Astrocyte (in vitro differentiated cells and primary cell): ENCODE data around the gene LACRT. TPM values are rescaled to one million over a fixed set of nuclear protein-coding genes. Genes with fewer than 3 reads are reported as not detected.

Experiments
- DNase-seq: peaks from one replicate; pipeline ENCODE4 v3.0.0-alpha.2; 2010; ENCODE audit warnings: low read depth
- FAIRE-seq: peaks from 2 replicates; lab custom pipeline; 2011; peaks lifted over from hg19 to GRCh38; lab: Jason Lieb, UNC
- H2AFZ ChIP-seq: 2 replicates; pipeline ENCODE4 v1.6.0; 2012; ENCODE audit warnings: low read depth, low read length, inconsistent platforms
- H3K27ac ChIP-seq: 2 replicates; pipeline ENCODE4 v1.5.1; 2011; ENCODE audit warnings: low read depth, low read length, inconsistent platforms
- H3K27me3 ChIP-seq: 2 replicates; pipeline ENCODE4 v1.6.0; 2011; ENCODE audit warnings: low read length, inconsistent platforms; ENCODE audit not compliant: insufficient read depth
- H3K36me3 ChIP-seq: 2 replicates; pipeline ENCODE4 v1.5.1; 2011; ENCODE audit warnings: low read length, inconsistent platforms; ENCODE audit not compliant: insufficient read depth
- H3K4me1 ChIP-seq: 2 replicates; pipeline ENCODE4 v1.5.1; 2011; ENCODE audit warnings: low read length, inconsistent platforms; ENCODE audit not compliant: insufficient read depth
- H3K4me2 ChIP-seq: 2 replicates; pipeline ENCODE4 v1.6.0; 2012; ENCODE audit warnings: low read length, inconsistent platforms
- H3K4me3 ChIP-seq: 2 replicates; pipeline ENCODE4 v1.5.1; 2011; ENCODE audit warnings: low read depth, mild to moderate bottlenecking, low read length, inconsistent platforms; ENCODE audit not compliant: insufficient read depth
- H3K79me2 ChIP-seq: 2 replicates; pipeline ENCODE4 v1.6.0; 2012; ENCODE audit warnings: mild to moderate bottlenecking, low read length, inconsistent platforms; ENCODE audit not compliant: insufficient read depth
- H3K9ac ChIP-seq: 2 replicates; pipeline ENCODE4 v1.6.0; 2012; ENCODE audit warnings: mild to moderate bottlenecking, low read length, inconsistent platforms
- H3K9me3 ChIP-seq: 2 replicates; pipeline ENCODE4 v1.5.1; 2012; ENCODE audit warnings: low read depth, mild to moderate bottlenecking, low read length, inconsistent platforms; ENCODE audit not compliant: insufficient read depth
- H4K20me1 ChIP-seq: 2 replicates; pipeline ENCODE4 v1.6.0; 2012; ENCODE audit warnings: low read length, inconsistent platforms; ENCODE audit not compliant: insufficient read depth
- H3K27ac Mint-ChIP-seq: one replicate; pipeline ENCODE4 v1.8.0; 2021; ENCODE audit warnings: mild to moderate bottlenecking, mixed read lengths; ENCODE audit not compliant: unreplicated experiment
- H3K27me3 Mint-ChIP-seq: one replicate; pipeline ENCODE4 v1.8.0; 2021; ENCODE audit warnings: low read depth, mixed read lengths; ENCODE audit not compliant: unreplicated experiment
- H3K36me3 Mint-ChIP-seq: one replicate; pipeline ENCODE4 v1.8.0; 2021; ENCODE audit warnings: low read depth, mixed read lengths; ENCODE audit not compliant: unreplicated experiment
- H3K4me1 Mint-ChIP-seq: one replicate; pipeline ENCODE4 v1.8.0; 2021; ENCODE audit warnings: low read depth, mixed read lengths; ENCODE audit not compliant: unreplicated experiment
- H3K4me3 Mint-ChIP-seq: one replicate; pipeline ENCODE4 v1.8.0; 2021; ENCODE audit warnings: mild to moderate bottlenecking, moderate library complexity, mixed read lengths; ENCODE audit not compliant: unreplicated experiment
- H3K9me3 Mint-ChIP-seq: one replicate; pipeline ENCODE4 v1.8.0; 2021; ENCODE audit warnings: mild to moderate bottlenecking, mixed read lengths; ENCODE audit not compliant: unreplicated experiment
- CTCF ChIP-seq: IDR thresholded peaks from 2 replicates; pipeline ENCODE4 v1.5.1; 2011; ENCODE audit warnings: low read depth, mild to moderate bottlenecking, inconsistent platforms, low read length, moderate library complexity; ENCODE audit not compliant: insufficient read depth
- EZH2 ChIP-seq: IDR thresholded peaks from 2 replicates; pipeline ENCODE4 v1.6.1; 2012; ENCODE audit warnings: mild to moderate bottlenecking, low read length, inconsistent platforms; ENCODE audit not compliant: insufficient read depth
- total RNA-seq: library from RNA; stranded (reverse); gene quantifications from 2 replicates; pipeline ENCODE4 v1.2.1, GENCODE V29; 2021

The LACRT gene
- total RNA-seq, 1 donor from 2014 or later, result not detected

GRCh38 chr12:54583726-54584125 is 51.0 kb downstream of the LACRT start:
- no peaks in the 10 kb centered on the region for H3K79me2 ChIP-seq
- no peak for DNase-seq
- no peak overlapping the region for H2AFZ ChIP-seq
- TF ChIP-seq EZH2, result no peak
- no peak for TF ChIP-seq CTCF
- H4K20me1 ChIP-seq, result no peaks in the 10 kb centered on the region
- Mint-ChIP-seq H3K27me3 (peaks cover 59% of the 10 kb centered on the region), H3K9me3 (no peaks in the 10 kb centered on the region), H3K27ac (no peak overlapping the region), H3K4me3 (no peak overlapping the region), H3K4me1 (peaks cover under 1% of the 10 kb centered on the region), H3K36me3 (no peaks in the 10 kb centered on the region)
- no peak overlapping the region for H3K4me2 ChIP-seq
- peaks cover 23% of the 10 kb centered on the region for H3K27me3 ChIP-seq
- no peaks in the 10 kb centered on the region for H3K9me3 ChIP-seq
- no peak for FAIRE-seq
- H3K9ac ChIP-seq, result no peak overlapping the region
- H3K4me1 ChIP-seq, result no peaks in the 10 kb centered on the region
- no peak overlapping the region for H3K27ac ChIP-seq
- H3K4me3 ChIP-seq, result no peak overlapping the region
- H3K36me3 ChIP-seq, result no peaks in the 10 kb centered on the region

GRCh38 chr12:54581412-54581811 is 53.3 kb downstream of the LACRT start:
- Histone ChIP-seq H3K4me3 (no peak overlapping the region), H3K79me2 (no peaks in the 10 kb centered on the region), H3K36me3 (no peaks in the 10 kb centered on the region), H3K27ac (no peak overlapping the region), H3K9ac (no peak overlapping the region), H4K20me1 (no peaks in the 10 kb centered on the region), H2AFZ (no peak overlapping the region), H3K4me2 (no peak overlapping the region), H3K9me3 (no peaks in the 10 kb centered on the region), H3K27me3 (peaks cover 9% of the 10 kb centered on the region), H3K4me1 (no peaks in the 10 kb centered on the region)
- no peaks in the 10 kb centered on the region for H3K9me3 Mint-ChIP-seq
- no peak overlapping the region for H3K27ac Mint-ChIP-seq
- no peak overlapping the region for H3K4me3 Mint-ChIP-seq
- TF ChIP-seq EZH2, result no peak
- no peak for TF ChIP-seq CTCF
- DNase-seq, result no peak
- peaks cover 60% of the 10 kb centered on the region for H3K27me3 Mint-ChIP-seq
- no peak for FAIRE-seq
- H3K4me1 Mint-ChIP-seq, result no peaks in the 10 kb centered on the region
- H3K36me3 Mint-ChIP-seq, result no peaks in the 10 kb centered on the region

Other genes starting within 250 kb of the LACRT start
- 317 and 382 TPM in 2 replicates for gene ITGA5, start 215.6 kb downstream of the LACRT start, total RNA-seq
- not detected in 2 replicates for gene GTSF1, start 161.3 kb downstream of the LACRT start, total RNA-seq
- gene NCKAP1L, start 137.1 kb downstream of the LACRT start, total RNA-seq, result 0.16 TPM in 1 of 2 replicates, not detected in the other
- 0.22 and 0.82 TPM in 2 replicates for gene PDE1B, start 85.3 kb downstream of the LACRT start, total RNA-seq
- gene PPP1R1A, start 46.2 kb downstream of the LACRT start, total RNA-seq, result 0.52 and 0.58 TPM in 2 replicates
- gene DCD, start 13.5 kb upstream of the LACRT start, total RNA-seq, result not detected in 2 replicates
- not detected in 2 replicates for gene MUCL1, start 219.6 kb upstream of the LACRT start, total RNA-seq